ENCODE results near the gene FOXD4L3.
"Not testable (repeated sequence)": the region's sequence is repeated elsewhere in the genome, so short reads cannot be mapped to it uniquely, and the experiment has no call there.

DNA sequence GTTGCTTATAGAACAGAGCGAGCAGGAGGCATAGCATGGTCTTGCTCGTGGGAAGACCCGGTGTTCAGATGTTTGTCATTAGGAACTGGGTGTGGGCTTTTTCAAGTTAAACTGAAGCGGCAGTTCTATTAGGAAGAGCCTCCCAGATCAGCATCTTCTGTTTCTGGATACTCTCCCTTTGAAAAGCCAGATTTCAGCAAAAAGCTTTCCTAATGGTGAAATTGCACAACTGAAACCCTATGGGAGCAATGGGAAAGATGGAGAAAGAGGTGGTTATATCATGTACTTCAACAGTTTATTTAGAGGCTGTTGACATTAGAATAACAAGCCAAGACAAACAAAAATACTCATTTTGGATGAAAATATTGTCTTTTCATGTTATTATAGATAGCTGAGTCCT, 41.3 kb downstream of the FOXD4L3 start:
- not testable (repeated sequence) for TF ChIP-seq CTCF (IDR thresholded peaks at IDR 0.05 in 8 of 11, conservative IDR thresholded peaks at IDR 0.05 in 3 of 11); POLR2A (IDR thresholded peaks at IDR 0.05); POLR2AphosphoS5 (IDR thresholded peaks at IDR 0.05)
